BJ (cell line): ENCODE results near the gene EP400. TPM values are rescaled to one million over a fixed set of nuclear protein-coding genes. Genes with fewer than 3 reads are reported as not detected.

Source experiments
- CTCF ChIA-PET: fragments of 350-600 bp; formaldehyde crosslinking; extraction: SDS; loops from one replicate; lab custom pipeline; 2021; ENCODE audit warnings: antibody characterized with exemption, inconsistent platforms; lab: Yijun Ruan, JAX
- POLR2A ChIA-PET: fragments of 300-600 bp; sonication (Branson Sonifier 250); formaldehyde crosslinking; extraction: SDS; loops from one replicate; lab custom pipeline; 2021; ENCODE audit warnings: antibody characterized with exemption; lab: Charles Lee
- DNase-seq: peaks from one replicate; pipeline ENCODE4 v3.0.0-alpha.2; 2011; ENCODE audit warnings: low read depth
- H3K27me3 ChIP-seq: 2 replicates; pipeline ENCODE4 v1.6.0; 2011; ENCODE audit warnings: low read length; ENCODE audit not compliant: control insufficient read depth, insufficient read depth
- H3K36me3 ChIP-seq: 2 replicates; pipeline ENCODE4 v1.5.1; 2011; ENCODE audit warnings: low read length; ENCODE audit not compliant: control insufficient read depth, insufficient read depth
- H3K4me3 ChIP-seq: 2 replicates; pipeline ENCODE4 v1.5.1; 2011; ENCODE audit warnings: low read depth, mild to moderate bottlenecking, control low read depth, low read length
- CTCF ChIP-seq: IDR thresholded peaks from 2 replicates; pipeline ENCODE4 v1.5.1; 2011; ENCODE audit warnings: low read depth, mild to moderate bottlenecking, control low read depth, inconsistent platforms, low read length, moderate library complexity; ENCODE audit not compliant: insufficient read depth
- polyA plus RNA-seq: library from polyadenylated mRNA; depleted of rRNA; stranded (reverse); fragments of >200 nt; gene quantifications from 2 replicates; pipeline ENCODE4 v1.2.3, GENCODE V29; 2011

EP400 gene
- polyA plus RNA-seq, 1 experiment = 2.5 TPM

GRCh38 chr12:132052196-132052932, 102.6 kb downstream of the EP400 start:
- Histone ChIP-seq H3K27me3 (no peaks in the 10 kb centered on the region), H3K4me3 (no peak overlapping the region), H3K36me3 (peaks cover 32% of the 10 kb centered on the region)
- ChIA-PET CTCF (no interaction called here), POLR2A (no interaction called here)
- no peak for TF ChIP-seq CTCF
- DNase-seq = no peak

- POLR2A ChIA-PET = no interaction called here
- no peak for TF ChIP-seq CTCF
- Histone ChIP-seq H3K36me3 (peaks cover 34% of the 10 kb centered on the region), H3K27me3 (no peaks in the 10 kb centered on the region), H3K4me3 (no peak overlapping the region)
- CTCF ChIA-PET = no interaction called here
- no peak for DNase-seq
Measured at GRCh38 chr12:132053338-132054330, 103.9 kb downstream of the EP400 start.

- peaks cover 31% of the 10 kb centered on the region for H3K36me3 ChIP-seq
- POLR2A ChIA-PET = no interaction called here
- CTCF ChIA-PET = no interaction called here
- TF ChIP-seq CTCF = no peak
- DNase-seq = no peak
- no peaks in the 10 kb centered on the region for H3K27me3 ChIP-seq
- H3K4me3 ChIP-seq = no peak overlapping the region
Measured at GRCh38 chr12:132054983-132055382, 105.2 kb downstream of the EP400 start.

- peaks cover 27% of the 10 kb centered on the region for H3K36me3 ChIP-seq
- no peak for DNase-seq
- POLR2A ChIA-PET = no interaction called here
- CTCF ChIA-PET = no interaction called here
- no peak for TF ChIP-seq CTCF
- H3K4me3 ChIP-seq = no peak overlapping the region
- H3K27me3 ChIP-seq = no peaks in the 10 kb centered on the region
Measured at GRCh38 chr12:132055535-132056096, 105.9 kb downstream of the EP400 start.

- ChIA-PET POLR2A (no interaction called here), CTCF (no interaction called here)
- DNase-seq = no peak
- no peak for TF ChIP-seq CTCF
- Histone ChIP-seq H3K4me3 (no peak overlapping the region), H3K27me3 (no peaks in the 10 kb centered on the region), H3K36me3 (peaks cover 24% of the 10 kb centered on the region)
Measured at GRCh38 chr12:132056320-132056719, 106.6 kb downstream of the EP400 start.
